Stimulated activated CD4-positive, alpha-beta T cell treated with anti-CD3 and anti-CD28 coated beads, Interleukin-12 subunit alpha, Interleukin-12 subunit beta, amount 100 ng/mL, for 48 hours (primary cell): ENCODE data around the gene ICAM4.
"Not testable (repeated sequence)": the region's sequence is repeated elsewhere in the genome, so short reads cannot be mapped to it uniquely, and the experiment has no call there.

Experiments used
- DNase-seq, 3 donors: peaks; one replicate each; pipeline ENCODE4 v3.0.0-alpha.2; 2020; ENCODE audit warnings: low read depth in 2 of 3, low spot score in 1 of 3

ICAM4 gene

DNA sequence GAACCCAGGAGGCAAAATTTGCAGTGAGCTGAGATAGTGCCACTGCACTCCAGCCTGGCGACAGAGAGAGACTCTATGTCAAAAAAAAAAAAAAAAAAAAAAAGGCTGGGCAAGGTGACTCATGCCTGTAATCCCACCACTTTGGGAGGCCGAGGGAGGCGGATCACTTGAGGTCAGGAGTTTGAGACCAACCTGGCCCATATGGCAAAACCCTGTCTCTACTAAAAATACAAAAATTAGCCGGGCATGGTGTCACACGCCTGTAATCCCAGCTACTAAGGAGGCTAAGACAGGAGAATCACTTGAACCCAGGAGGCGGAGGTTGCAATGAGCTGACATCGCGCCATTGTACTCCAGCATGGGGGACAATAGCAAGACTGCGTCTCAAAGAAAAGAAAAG lies 50.0 kb downstream of the ICAM4 start:
- DNase-seq = not testable (repeated sequence)
